HS-5 (cell line): ENCODE measurements around the gene MAL.

Experiments
- DNase-seq: peaks from one replicate; pipeline ENCODE4 v3.0.0-alpha.2; 2012; ENCODE audit warnings: low read depth

Gene MAL

GRCh38 chr2:95025406-95026319, at the start of gene MAL:
Gene MAL (plus strand): TSS chr2:95025708. CDS start chr2:95025793, 85 bp downstream.
- no peak for DNase-seq

DNA sequence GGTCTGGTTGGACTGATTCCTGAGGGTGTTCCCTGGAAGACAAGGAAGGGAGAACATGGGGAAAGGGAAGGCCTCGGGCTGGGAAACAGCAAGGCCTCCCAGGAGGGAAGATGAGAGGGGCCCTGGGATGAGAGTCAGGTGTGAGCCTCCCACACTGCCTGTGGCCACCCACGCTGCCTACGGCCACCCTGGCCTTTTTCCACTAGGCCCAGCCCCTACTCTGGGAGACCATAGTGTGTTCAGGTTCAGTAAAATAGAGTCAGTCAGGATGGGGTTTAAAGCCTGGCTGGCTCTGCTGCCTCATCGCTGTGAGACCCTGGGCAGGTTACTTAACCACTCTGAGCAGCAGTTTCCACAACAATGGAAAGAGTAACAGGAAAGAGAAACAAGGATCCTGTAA, 47.7 kb upstream of the MAL start:
- no peak for DNase-seq

DNA sequence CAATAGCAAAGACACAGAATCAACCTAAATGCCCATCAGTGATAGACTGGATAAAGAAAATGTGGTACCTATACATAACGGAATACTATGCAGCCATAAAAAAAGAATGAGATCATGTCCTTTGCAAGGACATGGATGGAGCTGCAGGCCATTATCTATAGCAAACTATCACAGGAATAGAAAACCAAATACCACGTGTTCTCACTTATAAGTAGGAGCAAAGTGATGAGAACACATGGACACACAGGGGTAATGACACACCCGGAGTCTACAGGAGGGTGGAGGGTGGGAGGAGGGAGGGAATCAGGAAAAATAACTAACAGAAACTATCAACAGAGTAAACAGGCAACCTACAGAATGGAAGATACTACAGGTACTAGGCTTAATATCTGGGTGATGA, 46.6 kb upstream of the MAL start:
- DNase-seq = no peak

GRCh38 chr2:94979406-94980375, 45.8 kb upstream of the MAL start:
- DNase-seq = no peak

- no peak for DNase-seq
Measured at GRCh38 chr2:94980406-94980805, 45.1 kb upstream of the MAL start.

GRCh38 chr2:94982156-94982555, 43.4 kb upstream of the MAL start:
- DNase-seq = no peak

DNA sequence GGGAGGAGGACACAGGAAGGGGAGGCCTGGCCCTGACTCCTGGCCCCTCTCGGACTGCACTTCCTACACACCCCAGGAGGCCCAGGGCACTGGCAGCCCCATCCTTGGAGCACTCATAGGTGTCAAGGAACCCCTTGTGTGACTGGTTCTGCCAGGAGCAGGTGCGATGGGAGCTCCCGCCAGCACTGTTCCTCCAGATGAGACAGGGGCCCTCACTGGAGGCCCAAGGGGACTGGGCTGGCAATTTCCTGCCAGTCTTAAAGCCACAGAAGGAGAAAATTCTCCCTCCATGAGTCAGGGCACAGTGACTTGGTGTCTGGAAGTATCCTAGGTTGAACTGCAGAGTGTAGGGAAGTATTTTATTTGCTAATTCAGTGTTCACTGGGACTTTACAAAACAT, 42.8 kb upstream of the MAL start:
- DNase-seq = no peak

DNA sequence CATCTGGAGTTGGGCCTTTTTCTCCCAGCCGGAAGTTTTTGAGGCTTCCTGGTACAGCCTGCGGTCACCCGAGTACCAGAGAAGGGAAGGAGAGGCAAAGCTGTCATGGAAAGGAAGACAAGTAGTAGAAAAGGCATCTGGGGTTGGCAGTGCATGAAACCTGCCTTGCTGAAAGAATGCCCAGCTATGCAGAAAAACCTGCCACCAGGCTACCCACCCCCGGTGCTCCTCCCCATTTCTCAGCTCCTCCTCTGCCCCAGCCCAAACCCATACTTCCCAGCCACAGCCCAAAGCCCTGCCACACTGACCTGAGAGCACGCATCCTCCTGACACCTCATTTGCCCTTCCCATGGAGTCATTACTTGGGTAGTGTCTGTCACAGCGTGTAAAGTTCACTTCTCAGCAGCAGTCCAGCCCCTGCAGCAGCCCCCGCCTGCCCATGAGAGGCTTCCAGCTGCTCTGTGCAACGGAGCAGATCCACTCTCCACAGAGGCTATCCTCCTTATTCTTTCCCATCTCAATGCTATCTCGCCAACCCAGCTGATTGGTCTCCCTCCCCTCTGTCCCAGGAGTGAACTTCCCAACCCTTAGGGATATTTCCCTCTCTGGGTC, 40.4 kb upstream of the MAL start:
- DNase-seq = no peak

- DNase-seq = no peak
Measured at GRCh38 chr2:94985636-94986035, 39.9 kb upstream of the MAL start.

DNA sequence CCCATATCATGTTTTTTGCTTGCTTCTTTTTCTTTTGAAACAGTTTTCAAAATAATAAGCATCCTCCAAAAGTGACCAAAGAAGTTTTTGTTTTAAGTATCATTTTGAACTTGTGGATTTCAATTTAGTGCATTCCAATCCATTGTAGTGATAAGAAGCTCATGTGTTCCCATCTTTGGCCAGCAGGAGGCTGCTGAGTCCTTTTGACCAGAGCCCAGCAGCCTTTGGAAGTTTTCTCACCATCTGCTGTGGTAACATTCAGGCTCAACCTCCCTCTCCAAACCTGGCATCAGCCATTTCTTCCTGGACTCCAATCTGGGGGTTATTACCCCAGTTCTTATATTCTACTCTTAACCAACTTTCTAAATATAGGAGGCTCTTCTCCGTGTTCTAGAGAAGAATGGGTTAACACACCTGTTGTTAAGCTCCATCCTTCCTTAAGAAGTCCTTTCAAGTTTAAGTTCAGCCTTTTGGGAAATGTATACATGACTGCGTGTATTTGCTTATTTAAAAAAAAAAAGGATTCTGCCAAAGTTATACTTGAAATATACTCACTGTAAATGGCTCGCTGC, 39.0 kb upstream of the MAL start:
- DNase-seq = peak; percentile 20

- no peak for DNase-seq
Measured at GRCh38 chr2:94987074-94988020, 38.2 kb upstream of the MAL start.

DNA sequence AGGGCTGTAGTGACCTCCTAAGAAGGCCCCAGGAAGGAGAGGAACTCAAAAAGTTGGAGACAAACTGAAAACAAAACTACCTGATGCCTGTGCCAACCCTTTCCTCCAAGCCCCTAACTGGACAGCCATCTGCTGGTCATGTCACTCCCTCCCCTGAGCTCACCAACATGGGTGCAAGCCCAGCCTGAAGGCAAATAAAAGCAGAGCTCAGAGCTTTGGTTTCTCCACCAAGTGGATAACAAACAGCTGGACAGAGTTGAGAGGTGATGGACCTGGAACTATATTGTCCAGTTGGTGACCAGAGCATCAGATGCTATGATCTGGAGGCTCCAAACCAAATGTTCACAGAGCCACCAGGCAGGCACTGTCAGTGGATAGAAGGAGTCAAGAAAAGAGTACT, 34.6 kb upstream of the MAL start:
- no peak for DNase-seq

DNA sequence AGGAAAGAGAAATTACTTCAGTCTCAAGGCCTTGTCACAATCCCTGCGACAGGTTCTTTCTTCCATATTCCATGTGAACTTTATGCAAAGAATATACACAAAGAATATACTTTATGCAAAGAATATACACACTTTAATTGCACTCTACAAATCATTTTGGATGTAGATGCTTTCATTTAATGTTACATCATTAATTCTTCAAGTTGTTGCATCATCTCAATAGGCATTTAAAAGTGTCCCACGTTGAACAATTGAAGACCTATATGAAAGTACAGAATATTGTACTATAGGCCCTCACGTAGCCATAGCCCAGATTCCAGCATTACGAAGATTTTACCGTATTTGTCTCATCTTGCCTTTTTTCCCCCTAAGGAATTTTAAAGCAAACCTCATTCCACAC, 33.1 kb upstream of the MAL start:
- no peak for DNase-seq

DNA sequence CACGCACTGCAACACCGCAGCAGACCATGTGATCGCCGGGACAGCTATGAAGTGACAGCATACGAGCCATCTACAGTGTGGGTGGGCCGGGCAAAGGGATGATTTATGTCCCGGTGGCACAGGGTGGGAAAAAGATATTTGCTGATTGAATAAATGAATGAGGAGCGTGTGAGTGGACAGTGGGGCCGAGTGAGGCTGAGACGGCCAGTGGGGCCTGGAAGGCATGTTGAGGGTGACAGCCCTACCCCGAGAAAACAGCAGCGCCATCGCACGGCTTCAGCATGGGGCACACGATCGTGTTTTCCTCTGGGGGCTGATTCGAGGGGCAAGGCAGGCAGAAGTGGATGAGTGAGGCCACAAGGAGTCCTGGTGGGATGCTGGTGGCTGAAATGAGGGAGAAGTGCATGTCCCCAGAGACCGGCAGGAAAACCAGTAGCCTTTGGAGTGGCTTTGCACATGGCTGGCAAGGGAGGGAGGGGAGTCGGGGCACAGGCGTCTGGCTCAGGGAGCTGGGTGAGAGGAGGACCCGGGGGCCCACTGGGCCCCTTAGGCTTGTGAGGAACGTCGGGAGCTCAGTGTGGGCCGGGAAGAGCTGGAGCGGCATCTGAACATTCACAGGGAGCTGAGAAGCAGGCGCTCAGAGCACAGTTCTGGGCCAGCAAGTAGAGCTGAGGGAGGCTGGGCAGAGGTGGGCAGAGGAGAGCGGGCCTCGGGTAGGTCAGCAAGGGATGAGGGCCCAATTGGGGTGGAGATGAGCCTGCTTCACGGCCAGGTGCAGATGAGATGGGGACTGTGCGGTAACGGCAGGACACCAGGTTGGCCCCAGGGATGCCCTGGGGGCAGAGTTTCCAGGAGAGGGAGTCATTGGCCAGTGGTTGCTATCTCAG, 32.1 kb upstream of the MAL start:
- DNase-seq = no peak

- DNase-seq = no peak
Measured at GRCh38 chr2:94994063-94994913, 31.2 kb upstream of the MAL start.

- DNase-seq = no peak
Measured at GRCh38 chr2:94994914-94995552, 30.5 kb upstream of the MAL start.

DNA sequence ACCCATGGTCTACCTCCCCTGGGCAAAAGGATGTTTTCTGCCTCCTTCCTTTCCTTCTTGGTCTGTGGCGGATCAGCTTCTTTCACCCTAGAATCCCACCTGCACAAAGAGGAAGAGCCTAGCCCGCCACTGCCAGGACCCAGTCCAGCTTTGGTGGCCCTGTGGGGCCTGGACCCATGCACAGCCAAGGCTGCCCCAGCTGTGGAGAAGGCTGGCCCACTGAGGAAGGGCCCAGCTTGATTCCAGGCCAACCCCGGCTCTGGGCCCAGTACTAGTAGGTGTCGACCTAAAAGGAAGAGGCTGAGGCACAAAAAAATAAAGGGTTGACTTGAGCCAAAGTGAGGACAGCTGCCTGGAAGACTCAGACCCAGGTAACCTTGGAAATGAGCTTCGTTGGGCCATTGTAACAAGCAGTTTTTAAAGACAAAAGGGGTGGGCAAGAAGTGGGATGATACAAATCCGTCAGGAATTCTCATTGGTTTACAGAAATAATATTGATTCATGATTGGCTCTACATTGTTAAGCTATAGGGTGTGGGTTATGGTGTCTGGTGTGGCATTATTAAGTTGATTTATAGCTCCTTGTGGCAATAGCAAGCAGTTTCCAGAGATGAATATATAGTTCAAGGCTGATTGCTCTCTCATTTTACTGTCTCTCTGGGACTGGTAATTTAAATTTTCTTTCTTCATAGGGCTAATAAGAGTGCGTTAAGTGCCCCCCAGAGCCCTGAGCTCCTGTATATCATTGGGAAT, 29.8 kb upstream of the MAL start:
- no peak for DNase-seq
